Middle frontal gyrus (tissue), 1 donor: ENCODE results near the gene CCL18.
"Not testable (repeated sequence)": the region's sequence is repeated elsewhere in the genome, so short reads cannot be mapped to it uniquely, and the experiment has no call there.

Experiments used
- DNase-seq: peaks from one replicate; pipeline ENCODE4 v3.0.0-alpha.2; 2015; ENCODE audit warnings: low spot score; ENCODE audit errors: extremely low spot score

The CCL18 gene

DNA sequence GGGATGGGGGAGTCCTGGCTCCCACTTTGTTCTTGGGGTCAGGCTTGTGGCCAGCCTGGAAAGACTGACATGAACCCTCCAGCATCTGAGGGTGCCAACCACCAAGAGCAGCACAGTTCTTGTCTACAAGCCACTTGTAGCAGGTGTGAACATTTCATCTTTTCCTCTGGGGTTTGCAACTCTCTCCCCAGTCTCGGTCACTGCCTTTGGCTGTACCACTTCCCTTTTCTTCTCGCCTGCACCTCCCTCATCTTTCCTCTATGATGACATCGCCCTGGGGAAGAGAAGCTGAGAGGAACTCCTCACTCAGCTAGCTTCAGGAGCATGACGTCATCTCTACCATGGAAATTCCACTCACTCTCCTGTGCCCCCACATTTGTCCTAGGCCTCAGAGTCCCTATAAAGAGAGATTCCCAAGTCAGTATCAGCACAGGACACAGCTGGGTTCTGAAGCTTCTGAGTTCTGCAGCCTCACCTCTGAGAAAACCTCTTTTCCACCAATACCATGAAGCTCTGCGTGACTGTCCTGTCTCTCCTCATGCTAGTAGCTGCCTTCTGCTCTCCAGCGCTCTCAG lies 39.4 kb downstream of the CCL18 start, which contains the start of gene CCL4:
CCL4 (plus strand) TSS at position 427 of the 575 bp plus-strand sequence; CDS start at position 506, 79 bp downstream.
- DNase-seq = not testable (repeated sequence)

DNA sequence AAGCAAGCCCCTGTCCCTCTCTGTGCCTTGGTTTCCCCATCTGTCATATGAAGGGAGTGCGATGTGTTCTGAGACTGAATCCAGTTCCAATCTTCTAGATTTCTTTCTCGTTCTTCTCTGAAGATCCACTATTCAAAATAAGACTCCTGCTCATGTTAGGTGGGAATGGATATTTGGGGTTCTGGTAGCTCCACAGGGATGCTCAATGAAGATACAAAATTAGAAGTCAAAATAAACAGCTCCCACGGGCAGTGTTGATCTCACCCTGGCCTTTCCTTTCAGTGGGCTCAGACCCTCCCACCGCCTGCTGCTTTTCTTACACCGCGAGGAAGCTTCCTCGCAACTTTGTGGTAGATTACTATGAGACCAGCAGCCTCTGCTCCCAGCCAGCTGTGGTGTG lies 40.2 kb downstream of the CCL18 start:
- DNase-seq = not testable (repeated sequence)

DNA sequence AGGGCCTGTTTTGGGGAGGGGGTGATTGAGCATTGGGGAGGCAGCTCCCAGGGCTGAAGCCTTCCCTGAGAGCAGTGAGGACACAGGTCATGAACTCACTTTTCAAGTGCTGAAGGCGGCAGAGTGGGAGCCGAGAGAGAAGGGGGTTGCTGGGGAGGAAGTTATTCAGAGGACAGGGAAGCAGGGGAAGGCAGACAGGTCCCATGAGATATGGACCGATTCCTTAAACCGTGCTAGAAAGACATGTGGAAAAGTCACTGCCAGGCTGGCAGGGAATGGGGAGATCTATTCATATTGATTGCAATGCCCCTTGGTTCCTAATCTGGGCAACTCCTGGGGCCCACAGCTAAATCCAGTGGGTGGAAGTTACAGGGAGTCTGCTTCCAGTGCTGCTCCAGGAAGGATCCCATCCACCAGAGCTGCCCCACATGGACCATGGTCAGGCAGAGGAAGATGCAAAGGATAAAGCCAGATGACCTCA lies 40.7 kb downstream of the CCL18 start:
- no peak for DNase-seq

DNA sequence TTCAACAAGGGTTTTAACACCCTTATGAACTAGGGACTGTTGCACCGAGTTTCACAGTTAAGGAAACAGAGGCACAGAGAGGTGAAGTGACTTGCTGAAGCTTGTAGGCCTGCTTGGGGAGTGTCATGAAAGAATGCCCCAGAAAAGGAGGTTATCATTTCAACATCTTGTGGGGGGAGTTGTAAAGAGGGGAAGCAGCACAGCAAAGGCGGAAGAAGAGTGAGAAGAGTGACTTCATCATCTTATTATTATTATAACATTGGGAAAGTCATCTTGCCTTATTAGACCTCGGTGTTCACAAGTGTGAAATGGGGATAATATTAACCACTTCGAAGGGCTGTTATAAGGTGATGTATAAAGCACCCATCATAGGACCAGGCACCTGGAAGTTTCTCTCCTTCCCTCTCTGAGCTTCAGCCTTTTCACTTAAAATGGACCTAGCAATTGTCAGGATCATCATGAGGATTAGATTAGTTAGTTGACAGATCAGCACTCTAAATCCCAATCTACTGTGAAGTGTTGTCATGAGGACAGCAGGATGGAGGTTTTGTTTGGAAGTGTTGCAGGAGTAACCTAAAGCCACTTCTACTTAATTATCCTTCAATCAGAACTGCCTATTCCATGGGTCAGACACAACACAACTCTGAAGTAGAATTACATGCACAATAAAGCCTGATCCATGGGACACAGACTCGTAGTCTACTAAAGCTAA lies 41.9 kb downstream of the CCL18 start:
- DNase-seq = no peak

DNA sequence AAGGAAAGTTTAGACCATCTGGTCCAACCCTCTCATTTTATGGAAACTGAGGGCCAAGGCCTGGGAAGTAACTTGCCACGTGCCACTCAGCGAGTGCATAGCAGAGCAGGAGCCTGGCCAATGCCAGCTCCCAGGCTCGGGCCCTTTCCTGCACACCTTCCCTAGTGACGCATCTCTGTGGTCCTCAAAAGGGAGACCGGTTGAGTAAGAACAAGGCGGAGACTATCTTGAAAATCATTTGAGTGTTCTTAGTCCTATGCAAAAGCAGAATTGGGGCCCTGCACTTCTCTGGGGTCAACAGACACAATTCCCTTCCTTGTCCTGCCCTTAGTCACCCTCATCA lies 42.4 kb downstream of the CCL18 start:
- DNase-seq = no peak

DNA sequence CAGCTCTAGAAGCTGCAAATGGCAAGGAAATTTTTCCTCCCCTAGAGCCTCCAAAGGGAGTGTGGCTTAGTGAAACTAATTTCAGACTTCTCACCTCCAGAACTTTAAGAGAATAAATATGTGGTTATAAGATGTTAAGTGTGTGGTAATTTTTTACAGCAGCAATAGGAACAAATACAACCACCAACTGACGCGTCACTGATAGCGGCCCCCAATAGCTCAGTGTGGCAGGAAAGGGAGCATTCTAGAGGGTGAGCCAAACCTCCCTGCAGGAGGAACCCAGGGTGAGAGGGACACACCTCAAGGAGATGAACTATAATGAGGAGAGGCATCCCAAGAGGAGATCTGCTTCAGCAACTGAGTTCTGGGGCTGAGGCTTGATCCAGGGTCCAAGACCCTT lies 43.6 kb downstream of the CCL18 start:
- no peak for DNase-seq

DNA sequence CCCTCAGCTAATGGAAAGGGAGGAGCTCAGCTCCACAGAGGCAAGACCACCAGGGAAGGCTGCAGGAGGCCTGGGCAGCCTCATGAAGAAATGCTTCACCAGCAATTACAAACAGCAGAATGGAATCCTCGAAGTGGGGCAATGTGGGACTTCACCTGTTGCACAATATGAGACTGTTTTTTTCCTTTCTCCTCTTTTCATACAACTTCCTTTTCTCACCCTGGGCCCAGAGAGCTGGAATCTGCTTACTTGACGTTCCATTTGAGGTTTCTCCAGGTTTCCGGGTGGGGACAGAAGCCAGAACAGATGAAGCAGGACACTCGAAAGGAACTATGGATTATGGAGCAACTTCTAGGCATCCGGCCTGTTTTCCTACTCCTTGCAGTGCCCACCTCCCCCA lies 44.2 kb downstream of the CCL18 start:
- not testable (repeated sequence) for DNase-seq

DNA sequence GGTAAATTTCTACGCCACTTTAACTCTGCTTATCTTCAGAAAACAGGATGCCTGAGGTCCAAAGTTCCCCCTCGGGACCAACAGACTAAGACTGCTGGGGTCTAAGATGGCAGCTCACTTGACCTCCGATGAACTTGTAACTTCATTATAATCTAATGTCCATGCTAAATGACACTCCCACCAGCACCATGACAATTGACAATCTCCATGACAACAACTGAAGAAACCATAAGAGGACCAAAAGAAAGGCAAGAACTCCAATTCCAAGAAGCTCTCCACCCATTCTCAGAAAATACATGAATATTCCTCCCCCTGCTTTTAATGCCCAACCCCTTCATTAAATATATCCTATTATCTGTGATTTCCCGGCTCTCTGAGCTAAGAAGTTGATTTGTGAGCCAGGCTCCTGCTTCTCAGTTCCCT lies 47.0 kb downstream of the CCL18 start:
- DNase-seq = no peak

DNA sequence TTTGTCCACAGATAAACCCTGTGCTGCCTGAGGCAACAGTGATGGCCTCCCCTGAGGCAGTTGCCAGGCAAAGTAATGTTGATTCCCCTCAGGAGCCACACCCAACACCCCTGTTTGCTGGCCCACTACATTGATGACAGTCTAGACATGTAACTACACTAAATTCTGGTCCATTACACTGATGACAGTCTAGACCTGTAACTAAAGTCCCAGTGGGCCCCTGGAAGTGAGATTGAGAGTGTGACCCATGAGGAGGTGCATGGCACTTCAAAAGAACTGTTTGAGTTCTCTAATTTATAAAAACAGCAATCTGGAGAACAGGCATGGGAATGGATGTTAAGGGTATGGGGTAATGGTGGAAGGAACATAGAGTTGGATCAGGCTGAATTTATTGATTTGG lies 48.5 kb downstream of the CCL18 start:
- no peak for DNase-seq

DNA sequence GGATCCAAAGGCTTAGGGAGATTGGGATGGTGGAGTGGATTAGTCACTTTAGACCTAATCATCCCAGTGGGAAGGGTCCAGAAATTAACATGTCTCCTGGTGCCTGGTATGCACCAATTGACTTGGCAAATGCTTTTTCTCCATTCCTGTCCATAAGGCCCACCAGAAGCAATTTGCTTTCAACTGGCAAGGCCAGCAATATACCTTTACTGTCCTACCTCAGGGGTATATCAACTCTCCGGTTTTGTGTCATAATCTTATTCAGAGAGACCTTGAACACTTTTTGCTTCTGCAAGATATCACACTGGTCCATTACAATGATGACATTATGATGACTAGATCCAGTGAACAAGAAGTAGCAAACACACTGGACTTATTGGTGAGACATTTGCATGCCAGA lies 49.1 kb downstream of the CCL18 start:
- not testable (repeated sequence) for DNase-seq

DNA sequence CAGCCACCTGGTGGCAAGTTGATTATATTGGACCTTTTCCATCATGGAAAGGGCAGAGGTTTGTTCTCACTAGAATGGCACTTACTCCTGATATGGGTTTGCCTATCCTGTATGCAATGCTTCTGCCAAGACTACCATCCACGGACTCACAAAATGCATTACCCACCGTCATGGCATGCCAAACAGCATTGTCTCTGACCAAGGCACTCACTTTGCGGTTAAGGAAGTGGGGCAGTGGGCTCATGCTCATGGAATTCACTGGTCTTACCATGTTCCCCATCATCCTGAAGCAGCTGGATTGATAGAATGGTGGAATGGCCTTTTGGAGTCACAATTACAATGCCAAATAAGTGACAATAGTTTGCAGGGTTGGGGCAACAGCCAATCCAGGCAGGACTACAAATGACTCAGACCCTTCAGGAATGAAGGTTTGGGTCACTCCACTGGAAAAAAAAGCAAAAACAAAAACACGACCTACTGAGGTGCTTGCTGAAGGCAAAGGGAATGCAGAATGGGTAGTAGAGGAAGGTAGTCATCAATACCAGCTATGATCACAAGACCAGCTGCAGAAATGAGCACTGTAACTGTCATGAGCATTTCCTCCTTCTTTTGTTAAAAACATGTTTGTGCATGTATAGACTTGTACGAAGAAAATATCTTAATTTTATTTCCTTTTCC lies 51.0 kb downstream of the CCL18 start:
- not testable (repeated sequence) for DNase-seq

DNA sequence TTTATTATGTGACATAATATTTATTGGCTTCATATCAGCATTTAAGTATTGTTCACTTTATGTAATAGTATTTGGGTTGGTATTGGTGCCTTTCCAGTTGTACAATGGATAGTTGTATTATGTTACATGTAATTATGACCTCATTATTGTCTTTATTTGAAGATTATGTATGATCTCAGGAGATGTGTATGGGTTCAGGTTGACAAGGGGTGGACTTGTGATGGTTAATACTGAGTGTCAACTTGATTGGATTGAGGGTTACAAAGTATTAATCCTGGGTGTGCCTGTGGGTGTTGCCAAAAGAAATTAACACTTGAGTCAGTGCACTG lies 51.5 kb downstream of the CCL18 start:
- not testable (repeated sequence) for DNase-seq

DNA sequence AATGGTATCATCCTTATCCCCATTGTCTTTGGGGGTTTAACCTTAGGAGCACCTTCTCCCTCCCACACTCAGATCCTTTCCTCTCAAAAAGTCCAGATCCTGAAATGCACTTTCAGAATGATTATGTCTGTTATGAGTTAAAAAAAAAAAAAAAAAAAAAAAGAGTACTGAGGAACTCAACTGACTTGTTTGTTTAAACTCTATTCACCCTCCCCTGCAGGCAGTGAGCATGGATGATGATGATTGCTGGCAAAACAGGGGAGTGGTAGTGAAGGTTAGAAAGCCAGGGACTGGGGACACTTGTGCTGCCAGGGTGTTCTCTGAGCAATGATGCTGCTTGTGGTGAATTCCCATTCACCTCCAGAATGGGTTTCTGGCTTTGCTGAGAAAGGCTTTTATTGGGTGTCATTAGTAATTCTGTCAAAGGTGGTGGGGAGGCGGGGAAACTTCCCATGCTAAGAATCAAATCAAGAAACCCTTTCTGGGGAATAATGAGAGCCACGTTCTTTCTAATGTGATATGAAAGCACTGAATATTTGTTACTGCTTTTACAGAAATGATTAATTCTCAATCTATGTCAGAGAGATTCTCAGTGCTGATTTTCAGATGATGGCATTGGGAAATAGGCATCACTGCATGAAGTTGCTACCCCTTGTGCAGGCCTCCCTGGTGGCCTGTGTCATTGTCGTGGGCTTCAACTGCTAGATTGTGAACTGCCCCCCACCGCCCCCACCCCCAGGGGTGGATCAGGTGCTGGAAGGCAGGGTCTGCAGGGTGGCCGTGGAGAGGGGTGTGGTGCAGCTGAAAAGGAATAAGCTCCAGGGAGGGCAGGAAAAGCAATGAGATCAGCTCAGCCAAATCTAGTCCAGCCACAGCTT lies 53.7 kb downstream of the CCL18 start:
- DNase-seq = no peak

DNA sequence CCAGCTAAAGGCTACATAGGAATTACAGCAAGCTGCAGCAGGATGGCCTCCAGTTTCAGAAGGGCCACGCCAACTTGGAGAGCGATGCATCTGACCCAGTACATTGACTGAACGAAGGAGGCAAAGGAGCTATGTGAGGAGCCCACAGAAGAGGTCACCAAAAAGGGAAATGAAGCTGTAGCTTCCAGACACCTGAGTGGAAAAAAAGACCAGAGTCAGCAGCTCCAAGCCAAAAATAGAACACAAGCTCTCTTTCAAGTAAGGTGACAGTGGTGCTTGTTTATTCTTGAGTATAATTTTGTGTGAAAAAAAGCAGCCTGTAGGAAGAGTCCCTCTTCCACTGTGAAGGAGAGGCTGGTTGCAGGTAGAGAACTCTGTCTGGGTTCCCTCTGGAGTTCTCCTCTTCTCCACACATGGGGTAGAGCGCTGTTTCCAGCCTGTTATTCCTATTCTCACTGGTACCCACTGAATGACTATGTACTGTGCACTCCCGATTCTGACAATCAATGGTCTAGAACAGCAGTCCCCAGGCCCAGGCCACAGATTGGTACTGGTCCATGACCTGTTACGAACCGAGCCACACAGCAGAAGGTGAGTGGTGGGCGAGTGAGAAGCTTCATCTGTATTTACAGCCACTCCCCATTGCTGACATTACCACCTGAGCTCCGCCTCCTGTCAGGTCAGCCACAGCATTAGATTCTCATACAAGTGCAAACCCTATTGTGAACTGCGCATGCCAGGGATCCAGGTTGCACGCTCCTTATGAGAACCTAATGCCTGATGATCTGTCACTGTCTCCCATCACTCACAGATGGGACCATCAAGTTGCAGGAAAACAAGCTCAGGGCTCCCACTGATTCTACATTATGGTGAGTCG lies 54.6 kb downstream of the CCL18 start:
- no peak for DNase-seq

DNA sequence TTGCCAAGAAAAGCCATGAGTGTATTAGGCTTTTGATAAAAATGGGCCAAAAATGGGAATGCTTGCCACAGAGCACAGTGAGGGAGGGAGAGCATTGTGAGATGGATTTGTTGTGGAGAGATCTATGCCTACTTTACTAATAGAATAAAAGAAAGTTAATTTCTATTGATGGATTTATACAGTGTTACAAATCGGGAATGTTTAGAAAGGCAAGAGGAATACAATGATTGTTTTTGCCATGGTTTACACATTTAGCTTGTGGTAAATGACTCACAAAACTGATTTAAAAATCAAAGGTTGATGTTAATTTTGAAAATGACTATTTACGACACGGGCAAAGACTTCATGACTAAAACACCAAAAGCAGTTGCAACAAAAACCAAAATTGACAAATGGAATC lies 56.1 kb downstream of the CCL18 start:
- no peak for DNase-seq

DNA sequence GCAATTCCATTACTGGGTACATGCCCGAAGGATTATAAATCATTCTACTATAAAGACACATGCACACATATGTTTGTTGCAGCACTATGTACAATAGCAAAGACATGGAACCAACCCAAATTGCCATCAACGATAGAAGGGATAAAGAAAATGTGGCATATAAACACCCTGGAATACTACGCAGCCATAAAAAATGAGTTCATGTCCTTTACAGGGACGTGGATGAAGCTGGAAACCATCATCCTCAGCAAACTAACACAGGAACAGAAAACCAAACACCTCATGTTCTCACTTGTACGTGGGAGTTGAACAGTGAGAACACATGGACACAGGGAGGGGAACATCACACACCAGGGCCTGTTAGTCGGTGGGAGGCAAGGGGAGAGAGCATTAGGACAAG lies 57.0 kb downstream of the CCL18 start:
- DNase-seq = not testable (repeated sequence)
